Mesendoderm (in vitro differentiated cells): ENCODE results near the gene CARMIL3. TPM values are rescaled to one million over a fixed set of nuclear protein-coding genes. Genes with fewer than 3 reads are reported as not detected.
"Not testable (repeated sequence)": the region's sequence is repeated elsewhere in the genome, so short reads cannot be mapped to it uniquely, and the experiment has no call there.

ENCODE experiments used
- DNase-seq: peaks from one replicate; pipeline ENCODE4 v3.0.0; 2013
- H2AK5ac ChIP-seq: 2 replicates; pipeline ENCODE4 v1.6.1; 2013; ENCODE audit warnings: low read length, inconsistent platforms
- H2BK120ac ChIP-seq: 2 replicates; pipeline ENCODE4 v1.6.1; 2013; ENCODE audit warnings: low read depth, mild to moderate bottlenecking, low read length, moderate library complexity, mixed read lengths
- H2BK15ac ChIP-seq: replicated peaks from 2 replicates; pipeline ENCODE4 v1.6.1; 2013; ENCODE audit warnings: low read depth, mild to moderate bottlenecking, moderate library complexity
- H2BK5ac ChIP-seq: 2 replicates; pipeline ENCODE4 v1.6.1; 2013; ENCODE audit warnings: low read length, inconsistent platforms
- H3K18ac ChIP-seq: 2 replicates; pipeline ENCODE4 v1.6.1; 2013; ENCODE audit warnings: mild to moderate bottlenecking, low read length, mixed read lengths
- H3K23ac ChIP-seq: one replicate; pipeline ENCODE4 v1.6.1; 2013; ENCODE audit warnings: low read length
- H3K27ac ChIP-seq: 2 replicates; pipeline ENCODE4 v1.5.1; 2013; ENCODE audit warnings: low read depth, mild to moderate bottlenecking, inconsistent platforms, low read length, moderate library complexity
- H3K27me3 ChIP-seq: 2 replicates; pipeline ENCODE4 v1.6.1; 2013; ENCODE audit warnings: low read length, control low read depth, mild to moderate bottlenecking, inconsistent platforms; ENCODE audit not compliant: insufficient read depth, poor library complexity
- H3K36me3 ChIP-seq: 2 replicates; pipeline ENCODE4 v1.6.1; 2013; ENCODE audit warnings: low read length, inconsistent platforms; ENCODE audit not compliant: control insufficient read depth, insufficient read depth
- H3K4ac ChIP-seq: one replicate; pipeline ENCODE4 v1.6.1; 2013; ENCODE audit warnings: low read depth, mild to moderate bottlenecking, low read length, moderate library complexity
- H3K4me1 ChIP-seq: 2 replicates; pipeline ENCODE4 v1.6.1; 2013; ENCODE audit warnings: low read depth, low read length, inconsistent platforms; ENCODE audit not compliant: control insufficient read depth
- H3K4me2 ChIP-seq: 2 replicates; pipeline ENCODE4 v1.6.1; 2013; ENCODE audit warnings: low read length
- H3K4me3 ChIP-seq: 2 replicates; pipeline ENCODE4 v1.5.1; 2013; ENCODE audit warnings: mild to moderate bottlenecking, low read length
- H3K56ac ChIP-seq: one replicate; pipeline ENCODE4 v1.6.1; 2013; ENCODE audit warnings: low read length
- H3K79me1 ChIP-seq: 2 replicates; pipeline ENCODE4 v1.6.1; 2013; ENCODE audit warnings: low read length, inconsistent platforms
- H3K79me2 ChIP-seq: 2 replicates; pipeline ENCODE4 v1.6.1; 2013; ENCODE audit warnings: mild to moderate bottlenecking, low read length; ENCODE audit not compliant: control insufficient read depth, insufficient read depth
- H3K9ac ChIP-seq: 2 replicates; pipeline ENCODE4 v1.6.1; 2013; ENCODE audit warnings: low read length, inconsistent platforms
- H4K5ac ChIP-seq: one replicate; pipeline ENCODE4 v1.6.1; 2013; ENCODE audit warnings: low read length
- H4K8ac ChIP-seq: one replicate; pipeline ENCODE4 v1.6.1; 2013; ENCODE audit warnings: low read depth, mild to moderate bottlenecking, control low read depth, low read length, moderate library complexity
- WGBS: extraction: QIAGEN DNeasy Blood & Tissue Kit; methylation state at CpG from one replicate; pipeline ENCODE4 v1.1.7; 2013; ENCODE audit warnings: low lambda C conversion rate, missing lambda C conversion rate; ENCODE audit not compliant: insufficient coverage; ENCODE audit errors: extremely low coverage; 5-methylcytosine and 5-hydroxymethylcytosine counted together
- polyA plus RNA-seq, 2 experiments: library from polyadenylated mRNA; stranded (reverse); fragments of 200-250 nt; gene quantifications; one replicate each; pipeline ENCODE4 v1.2.3, GENCODE V29; 2013

Gene CARMIL3
- polyA plus RNA-seq (2013, experiment 1 of 2): 2.2 TPM
- polyA plus RNA-seq (2013, experiment 2 of 2): 2.3 TPM

GRCh38 chr14:24051789-24052655 is at the start of gene CARMIL3:
TSS of gene CARMIL3 (plus strand) at chr14:24052009. CDS start at chr14:24052154, 145 bp downstream.
- Histone ChIP-seq H3K27me3 (no peaks in the 10 kb centered on the region), H3K4me3 (peak within 1 kb of the TSS; percentile 26), H3K4me2 (peak within 1 kb of the TSS; percentile 75), H2BK120ac (no peak within 1 kb of the TSS), H4K5ac (no peak within 1 kb of the TSS), H3K56ac (peak within 1 kb of the TSS; percentile 79), H2BK15ac (no peak within 1 kb of the TSS), H3K27ac (no peak within 1 kb of the TSS), H3K18ac (peak within 1 kb of the TSS; percentile 46), H3K23ac (no peak within 1 kb of the TSS), H3K4me1 (no peaks in the 10 kb centered on the region), H4K8ac (no peak within 1 kb of the TSS), H2BK5ac (no peak within 1 kb of the TSS), H2AK5ac (no peak within 1 kb of the TSS), H3K79me2 (no peaks in the 10 kb centered on the region), H3K79me1 (no peaks in the 10 kb centered on the region), H3K9ac (peak within 1 kb of the TSS; percentile 46), H3K36me3 (no peaks in the 10 kb centered on the region), H3K4ac (peak within 1 kb of the TSS; percentile 23)
- no CpG with 5 or more reads among the region's 92 CpGs for WGBS
- DNase-seq: peak; percentile 75

- not testable (repeated sequence) for H3K4me2 ChIP-seq, H2AK5ac ChIP-seq, H3K27ac ChIP-seq, H2BK120ac ChIP-seq, H3K23ac ChIP-seq, H2BK5ac ChIP-seq, H4K8ac ChIP-seq, H3K36me3 ChIP-seq, H2BK15ac ChIP-seq, H3K4me3 ChIP-seq, H3K27me3 ChIP-seq, H4K5ac ChIP-seq, H3K18ac ChIP-seq, H3K79me2 ChIP-seq, H3K4me1 ChIP-seq, H3K79me1 ChIP-seq
- peak overlapping the region; percentile 57 for H3K9ac ChIP-seq
- WGBS: no CpG with 5 or more reads among the region's 15 CpGs
- peak overlapping the region; percentile 55 for H3K4ac ChIP-seq
- peak; percentile 5 for DNase-seq
- H3K56ac ChIP-seq: peak overlapping the region; percentile 73
These were observed 45.4 kb upstream of the CARMIL3 start for GRCh38 chr14:24006471-24006816.

- not testable (repeated sequence) for H3K27ac ChIP-seq, H2BK120ac ChIP-seq, H4K5ac ChIP-seq, H3K27me3 ChIP-seq, H4K8ac ChIP-seq, H3K36me3 ChIP-seq, H3K79me2 ChIP-seq, H2BK5ac ChIP-seq, H3K79me1 ChIP-seq, H3K4me2 ChIP-seq, H3K4me3 ChIP-seq, H3K23ac ChIP-seq, H3K18ac ChIP-seq, H2AK5ac ChIP-seq, H3K4me1 ChIP-seq, H2BK15ac ChIP-seq
- H3K9ac ChIP-seq: peak overlapping the region; percentile 57
- peak; percentile 17 for DNase-seq
- peak overlapping the region; percentile 55 for H3K4ac ChIP-seq
- WGBS: no CpG with 5 or more reads among the region's 62 CpGs
- H3K56ac ChIP-seq: peak overlapping the region; percentile 79
These were observed 44.8 kb upstream of the CARMIL3 start for GRCh38 chr14:24006817-24007652.

GRCh38 chr14:24011051-24011450 is 40.8 kb upstream of the CARMIL3 start:
- DNase-seq: no peak
- Histone ChIP-seq H2AK5ac (no peak overlapping the region), H4K8ac (no peak overlapping the region), H3K27ac (no peak overlapping the region), H3K18ac (no peak overlapping the region), H3K4ac (no peak overlapping the region), H2BK120ac (no peak overlapping the region), H3K9ac (no peak overlapping the region), H4K5ac (no peak overlapping the region), H3K36me3 (no peaks in the 10 kb centered on the region), H2BK5ac (no peak overlapping the region), H3K27me3 (no peaks in the 10 kb centered on the region), H3K56ac (no peak overlapping the region), H2BK15ac (no peak overlapping the region), H3K4me3 (no peak overlapping the region), H3K4me1 (no peaks in the 10 kb centered on the region), H3K23ac (no peak overlapping the region), H3K4me2 (no peak overlapping the region), H3K79me1 (no peaks in the 10 kb centered on the region), H3K79me2 (no peaks in the 10 kb centered on the region)
- WGBS: no CpG with 5 or more reads among the region's 2 CpGs

GRCh38 chr14:24012726-24013273 is 39.0 kb upstream of the CARMIL3 start:
- not testable (repeated sequence) for H4K8ac ChIP-seq, H3K79me2 ChIP-seq, H2BK5ac ChIP-seq, H3K79me1 ChIP-seq, H2BK120ac ChIP-seq, H3K27me3 ChIP-seq, H3K4me1 ChIP-seq, H3K4me3 ChIP-seq, H3K4ac ChIP-seq, H3K36me3 ChIP-seq, H3K9ac ChIP-seq, H3K18ac ChIP-seq, H3K4me2 ChIP-seq, H3K23ac ChIP-seq, H3K56ac ChIP-seq, H3K27ac ChIP-seq, DNase-seq, H2BK15ac ChIP-seq, H4K5ac ChIP-seq, H2AK5ac ChIP-seq
- WGBS: no CpG with 5 or more reads among the region's 4 CpGs
